Fibroblast of lung (primary cell): ENCODE data around the gene QSOX1.

Experiments
- EZH2 ChIP-seq: IDR thresholded peaks from 2 replicates; pipeline ENCODE4 v1.5.1; 2012; ENCODE audit warnings: low read length, control low read depth, mild to moderate bottlenecking; ENCODE audit errors: missing control alignments
- TF ChIP-seq, protein P1 (sequence below), 2 donors: IDR thresholded peaks in 1 of 2; conservative IDR thresholded peaks in 1 of 2; 1 replicate in 1 of 2; 2 replicates in 1 of 2; pipeline ENCODE4 v1.5.1; 2011 to 2012; ENCODE audit warnings: low read length in 2 of 2, control low read depth in 1 of 2, inconsistent platforms in 1 of 2, low read depth in 1 of 2, mild to moderate bottlenecking in 1 of 2

DNA sequence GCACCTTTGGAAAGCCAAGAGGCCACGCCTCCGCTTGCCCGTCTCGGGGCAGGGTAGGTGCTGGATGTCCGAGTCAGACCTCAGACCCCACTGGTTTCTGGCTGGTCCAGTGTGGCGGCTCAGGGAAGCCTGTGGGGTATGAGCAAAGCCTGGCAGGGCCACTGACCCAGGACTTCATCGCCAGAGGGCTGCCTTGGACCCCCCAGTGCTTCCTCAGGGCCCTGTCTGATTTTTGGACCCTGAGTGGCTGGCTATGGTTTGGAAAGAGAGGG, 95.8 kb downstream of the QSOX1 start:
- no peak for TF ChIP-seq EZH2
- TF ChIP-seq, protein P1, sequence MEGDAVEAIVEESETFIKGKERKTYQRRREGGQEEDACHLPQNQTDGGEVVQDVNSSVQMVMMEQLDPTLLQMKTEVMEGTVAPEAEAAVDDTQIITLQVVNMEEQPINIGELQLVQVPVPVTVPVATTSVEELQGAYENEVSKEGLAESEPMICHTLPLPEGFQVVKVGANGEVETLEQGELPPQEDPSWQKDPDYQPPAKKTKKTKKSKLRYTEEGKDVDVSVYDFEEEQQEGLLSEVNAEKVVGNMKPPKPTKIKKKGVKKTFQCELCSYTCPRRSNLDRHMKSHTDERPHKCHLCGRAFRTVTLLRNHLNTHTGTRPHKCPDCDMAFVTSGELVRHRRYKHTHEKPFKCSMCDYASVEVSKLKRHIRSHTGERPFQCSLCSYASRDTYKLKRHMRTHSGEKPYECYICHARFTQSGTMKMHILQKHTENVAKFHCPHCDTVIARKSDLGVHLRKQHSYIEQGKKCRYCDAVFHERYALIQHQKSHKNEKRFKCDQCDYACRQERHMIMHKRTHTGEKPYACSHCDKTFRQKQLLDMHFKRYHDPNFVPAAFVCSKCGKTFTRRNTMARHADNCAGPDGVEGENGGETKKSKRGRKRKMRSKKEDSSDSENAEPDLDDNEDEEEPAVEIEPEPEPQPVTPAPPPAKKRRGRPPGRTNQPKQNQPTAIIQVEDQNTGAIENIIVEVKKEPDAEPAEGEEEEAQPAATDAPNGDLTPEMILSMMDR (conservative IDR thresholded peaks at IDR 0.05 in 1 of 2, IDR thresholded peaks at IDR 0.05 in 1 of 2; ENCODE audit: low read depth in 1 of 2, low read length in 2 of 2): no peak
